Measurements from ENCODE around the gene HOXD12. TPM values are rescaled to one million over a fixed set of nuclear protein-coding genes. Genes with fewer than 3 reads are reported as not detected.

HOXD12 gene
- total RNA-seq, 1 donor from 2014 or later: not detected

GRCh38 chr2:176085120-176085788, 14.3 kb upstream of the HOXD12 start:
- peaks cover 100% of the 10 kb centered on the region for H3K27me3 ChIP-seq (ENCODE audit: low read depth)
- no peaks in the 10 kb centered on the region for H3K36me3 ChIP-seq
- DNase-seq (no peak), ATAC-seq (no peak)
- H3K27ac ChIP-seq: no peak overlapping the region
- no peak for TF ChIP-seq CTCF (IDR thresholded peaks at IDR 0.05)
- intact Hi-C loops (cut with DNase I): no loop called here
- H3K4me1 ChIP-seq: peaks cover 21% of the 10 kb centered on the region
- H3K9me3 ChIP-seq: no peaks in the 10 kb centered on the region
- H3K4me3 ChIP-seq: no peak overlapping the region

GRCh38 chr2:176085861-176086771, 13.5 kb upstream of the HOXD12 start:
- Histone ChIP-seq H3K36me3 (no peaks in the 10 kb centered on the region), H3K9me3 (no peaks in the 10 kb centered on the region), H3K4me3 (no peak overlapping the region), H3K27me3 (ENCODE audit: low read depth) (peaks cover 100% of the 10 kb centered on the region), H3K4me1 (peaks cover 21% of the 10 kb centered on the region), H3K27ac (no peak overlapping the region)
- intact Hi-C loops (cut with DNase I): no loop called here
- DNase-seq (no peak), ATAC-seq (peak; percentile 11 to 17)
- peak; percentile 26 for TF ChIP-seq CTCF (IDR thresholded peaks at IDR 0.05)

GRCh38 chr2:176087330-176088047, 12.1 kb upstream of the HOXD12 start:
- DNase-seq (no peak), ATAC-seq (no peak)
- Histone ChIP-seq H3K4me1 (peaks cover 21% of the 10 kb centered on the region), H3K27me3 (ENCODE audit: low read depth) (peaks cover 100% of the 10 kb centered on the region), H3K36me3 (no peaks in the 10 kb centered on the region), H3K27ac (no peak overlapping the region), H3K4me3 (peak overlapping the region; percentile 30), H3K9me3 (no peaks in the 10 kb centered on the region)
- intact Hi-C loops (cut with DNase I): no loop called here
- TF ChIP-seq CTCF (IDR thresholded peaks at IDR 0.05): no peak

- intact Hi-C loops (cut with DNase I): no loop called here
- H3K4me3 ChIP-seq: peak overlapping the region; percentile 30
- peak; percentile 64 for DNase-seq
- peaks cover 100% of the 10 kb centered on the region for H3K27me3 ChIP-seq (ENCODE audit: low read depth)
- TF ChIP-seq CTCF (IDR thresholded peaks at IDR 0.05): peak; percentile 73
- H3K4me1 ChIP-seq: peaks cover 19% of the 10 kb centered on the region
- H3K36me3 ChIP-seq: no peaks in the 10 kb centered on the region
- H3K9me3 ChIP-seq: no peaks in the 10 kb centered on the region
- ATAC-seq: peak; percentile 56 to 82
- H3K27ac ChIP-seq: no peak overlapping the region
These were observed 11.3 kb upstream of the HOXD12 start for GRCh38 chr2:176088048-176088936.
